K562 (cell line): ENCODE results near the gene RUNX1. TPM values are rescaled to one million over a fixed set of nuclear protein-coding genes. Genes with fewer than 3 reads are reported as not detected.

Experiments
- ATAC-seq: fragments of 200-7000 bp; cut with Tn5 transposase; 3 replicates; pipeline ENCODE4 v1.9.1; 2020; ENCODE audit warnings: moderate library complexity
- BruUV-seq: library from RNA; stranded (reverse); fragments of 400-500 nt; replicated peaks from 2 replicates; lab custom pipeline; 2021; lab: Mats Ljungman, UMichigan
- CTCF ChIA-PET: fragments of 300-600 bp; formaldehyde crosslinking; extraction: SDS; loops from one replicate; lab custom pipeline; 2021; ENCODE audit warnings: low intra/inter-chr PET ratio; lab: Yijun Ruan, JAX
- POLR2A ChIA-PET: fragments of 300-600, 350-650 bp; sonication (Branson Sonifier 250); formaldehyde crosslinking; extraction: SDS; loops from one replicate; lab custom pipeline; 2021; ENCODE audit warnings: antibody characterized with exemption, inconsistent platforms; lab: Yijun Ruan, JAX
- DNase-seq, 4 experiments: peaks; one replicate each; pipeline versions ENCODE4 v3.0.0 to v3.0.0-alpha.2; 2011 to 2018; ENCODE audit warnings: low spot score in 3 of 4, mixed read lengths in 3 of 4; ENCODE audit errors: extremely low read depth in 1 of 4
- FAIRE-seq: peaks from 2 replicates; lab custom pipeline; 2011; peaks lifted over from hg19 to GRCh38; lab: Jason Lieb, UNC
- H2AFZ ChIP-seq: 2 replicates; pipeline ENCODE4 v1.6.0; 2011; ENCODE audit warnings: low read depth, low read length, control low read depth, inconsistent platforms
- H3K27ac ChIP-seq: fragments of 200-600 bp; 3 replicates; pipeline ENCODE4 v1.8.0; 2011; ENCODE audit warnings: low read depth, mild to moderate bottlenecking, control low read depth, inconsistent platforms, low read length, moderate library complexity, mixed read lengths; ENCODE audit errors: extremely low read depth
- H3K27me3 ChIP-seq, 2 experiments: fragments of 300-600 bp in 1 of 2; 2 replicates in 1 of 2; 3 replicates in 1 of 2; pipeline versions ENCODE4 v1.6.0 to v1.8.0; 2011; ENCODE audit warnings: inconsistent platforms in 2 of 2, low read length in 2 of 2, mild to moderate bottlenecking in 1 of 2, mixed read lengths in 1 of 2, moderate library complexity in 1 of 2; ENCODE audit not compliant: control insufficient read depth in 2 of 2, insufficient read depth in 2 of 2
- H3K36me3 ChIP-seq: fragments of 300-600 bp; 3 replicates; pipeline ENCODE4 v1.8.0; 2011; ENCODE audit warnings: mild to moderate bottlenecking, low read length, inconsistent platforms; ENCODE audit not compliant: control insufficient read depth, insufficient read depth
- H3K4me1 ChIP-seq, 2 experiments: fragments of 200-600 bp in 1 of 2; replicated peaks in 1 of 2; 2 replicates in 1 of 2; 3 replicates in 1 of 2; pipeline versions ENCODE4 v1.5.1 to v1.8.0; 2011; ENCODE audit warnings: inconsistent platforms in 2 of 2, low read length in 2 of 2, mild to moderate bottlenecking in 1 of 2, mixed read lengths in 1 of 2, moderate library complexity in 1 of 2; ENCODE audit not compliant: control insufficient read depth in 2 of 2, insufficient read depth in 2 of 2
- H3K4me2 ChIP-seq: 2 replicates; pipeline ENCODE4 v1.6.1; 2011; ENCODE audit warnings: low read length, control low read depth, inconsistent platforms, mixed read lengths; ENCODE audit not compliant: insufficient read depth
- H3K4me3 ChIP-seq: fragments of 200-600 bp; sonication (generic), shearing (Covaris generic); 2 replicates; pipeline ENCODE4 v1.5.1; 2016; ENCODE audit warnings: control low read depth, inconsistent platforms
- H3K79me2 ChIP-seq: fragments of 200-600 bp; 3 replicates; pipeline ENCODE4 v1.8.0; 2011; ENCODE audit warnings: low read length, inconsistent platforms; ENCODE audit not compliant: control insufficient read depth, insufficient read depth
- H3K9ac ChIP-seq, 2 experiments: 2 replicates each; pipeline versions ENCODE4 v1.6.0 to v1.6.1; 2011; ENCODE audit warnings: low read depth in 2 of 2, low read length in 2 of 2, control low read depth in 1 of 2, inconsistent platforms in 1 of 2, mild to moderate bottlenecking in 1 of 2, mixed read lengths in 1 of 2; ENCODE audit not compliant: insufficient read depth in 1 of 2
- H3K9me1 ChIP-seq: one replicate; pipeline ENCODE4 v1.6.0; 2011; ENCODE audit warnings: inconsistent platforms, mild to moderate bottlenecking, low read length, moderate library complexity; ENCODE audit not compliant: control insufficient read depth, insufficient read depth
- H3K9me3 ChIP-seq: replicated peaks from 2 replicates; pipeline ENCODE4 v1.5.1; 2011; ENCODE audit warnings: low read depth, low read length, inconsistent platforms; ENCODE audit not compliant: control insufficient read depth, insufficient read depth
- H4K20me1 ChIP-seq: replicated peaks from 2 replicates; pipeline ENCODE4 v1.6.1; 2011; ENCODE audit warnings: low read length, inconsistent platforms, mixed read lengths; ENCODE audit not compliant: control insufficient read depth, insufficient read depth
- ARNT ChIP-seq, 2 experiments: fragments of 450-650 bp; IDR thresholded peaks; 2 replicates each; pipeline ENCODE4 v1.6.1; 2016; ENCODE audit warnings: mild to moderate bottlenecking in 1 of 2
- EWSR1 ChIP-seq: fragments of 450-650 bp; IDR thresholded peaks from 2 replicates; pipeline ENCODE4 v1.6.1; 2018; ENCODE audit warnings: borderline replicate concordance, mild to moderate bottlenecking, low read depth, moderate library complexity; ENCODE audit not compliant: partially characterized antibody
- FOS ChIP-seq: IDR thresholded peaks from 3 replicates; pipeline ENCODE4 v1.6.1; 2011; ENCODE audit not compliant: insufficient read length; ENCODE audit errors: extremely low read depth
- KHSRP ChIP-seq: fragments of 450-650 bp; IDR thresholded peaks from 2 replicates; pipeline ENCODE4 v1.6.1; 2017
- MEIS2 ChIP-seq: fragments of 450-650 bp; IDR thresholded peaks from 2 replicates; pipeline ENCODE4 v1.6.1; 2014; ENCODE audit warnings: mild to moderate bottlenecking; ENCODE audit not compliant: partially characterized antibody
- RAD51 ChIP-seq: fragments of 450-650 bp; IDR thresholded peaks from 2 replicates; pipeline ENCODE4 v1.7.1; 2016; ENCODE audit warnings: low read depth, mild to moderate bottlenecking, borderline replicate concordance
- ZNF75A ChIP-seq: fragments of 450-650 bp; formaldehyde crosslinking; IDR thresholded peaks from 2 replicates; pipeline ENCODE4 v1.4.0; 2020; ENCODE audit warnings: mild to moderate bottlenecking
- in situ Hi-C: fragments of 300-500 bp; cut with MboI; formaldehyde crosslinking; loops from 4 replicates; pipeline ENCODE4 v1.15.0; 2018; ENCODE audit warnings: inconsistent platforms, mixed read lengths
- intact Hi-C: fragments of 100-400 bp; cut with micrococcal nuclease; formaldehyde crosslinking; loops from 2 replicates; pipeline ENCODE4 v1.14.2; 2022
- polyA plus RNA-seq, 8 experiments: library from polyadenylated mRNA; depleted of rRNA in 4 of 8; stranded (reverse) in 5 of 8; unstranded in 3 of 8; fragments of >200 nt; fragmentation: Nextera tagmentation in 2 of 8; fragmentation: Illumina TruSeq in 1 of 8; extraction: Ambion mirVana in 2 of 8; extraction: Trizol in 1 of 8; gene quantifications; 2 replicates each; pipeline versions ENCODE4 v1.2.1 to v1.2.3, GENCODE V29; 2011 to 2014; ENCODE audit warnings: inconsistent platforms in 1 of 8, missing spikeins in 1 of 8
- total RNA-seq, 7 experiments: library from RNA; depleted of rRNA in 6 of 7; stranded (reverse); fragments of >200 nt in 6 of 7; fragmentation: Illumina TruSeq in 2 of 7; extraction: Trizol in 2 of 7; gene quantifications; 2 replicates each; pipeline versions ENCODE4 v1.2.1 to v1.2.3, GENCODE V29; 2011 to 2021; ENCODE audit warnings: low replicate concordance in 1 of 7
- TF ChIP-seq, protein P1 (sequence below): fragments of 450-650 bp; formaldehyde crosslinking; IDR thresholded peaks from 2 replicates; pipeline ENCODE4 v1.4.0; 2020; ENCODE audit warnings: mild to moderate bottlenecking, moderate library complexity
- TF ChIP-seq, protein P2 (sequence below): fragments of 250-450 bp; sonication (Bioruptor Pico); IDR thresholded peaks from 2 replicates; pipeline ENCODE4 v1.4.0; 2020
- TF ChIP-seq, protein P3 (sequence below): fragments of 250-450 bp; sonication (Bioruptor Pico); IDR thresholded peaks from 2 replicates; pipeline ENCODE4 v1.5.0; 2020; ENCODE audit warnings: mild to moderate bottlenecking, borderline replicate concordance

Gene RUNX1
- total and polyA plus RNA-seq, 9 of the 15 experiments (the other 6 are each of a cell fraction or from before 2014, with no cell fraction given): 2.2 to 68.6 (median 17.8) TPM

GRCh38 chr21:34922479-34922878, 126.6 kb downstream of the RUNX1 start (continued):
- TF ChIP-seq, protein P1, sequence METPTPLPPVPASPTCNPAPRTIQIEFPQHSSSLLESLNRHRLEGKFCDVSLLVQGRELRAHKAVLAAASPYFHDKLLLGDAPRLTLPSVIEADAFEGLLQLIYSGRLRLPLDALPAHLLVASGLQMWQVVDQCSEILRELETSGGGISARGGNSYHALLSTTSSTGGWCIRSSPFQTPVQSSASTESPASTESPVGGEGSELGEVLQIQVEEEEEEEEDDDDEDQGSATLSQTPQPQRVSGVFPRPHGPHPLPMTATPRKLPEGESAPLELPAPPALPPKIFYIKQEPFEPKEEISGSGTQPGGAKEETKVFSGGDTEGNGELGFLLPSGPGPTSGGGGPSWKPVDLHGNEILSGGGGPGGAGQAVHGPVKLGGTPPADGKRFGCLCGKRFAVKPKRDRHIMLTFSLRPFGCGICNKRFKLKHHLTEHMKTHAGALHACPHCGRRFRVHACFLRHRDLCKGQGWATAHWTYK: no peak
- TF ChIP-seq FOS: no peak
- TF ChIP-seq, all 486 proteins: peak for 0

DNA sequence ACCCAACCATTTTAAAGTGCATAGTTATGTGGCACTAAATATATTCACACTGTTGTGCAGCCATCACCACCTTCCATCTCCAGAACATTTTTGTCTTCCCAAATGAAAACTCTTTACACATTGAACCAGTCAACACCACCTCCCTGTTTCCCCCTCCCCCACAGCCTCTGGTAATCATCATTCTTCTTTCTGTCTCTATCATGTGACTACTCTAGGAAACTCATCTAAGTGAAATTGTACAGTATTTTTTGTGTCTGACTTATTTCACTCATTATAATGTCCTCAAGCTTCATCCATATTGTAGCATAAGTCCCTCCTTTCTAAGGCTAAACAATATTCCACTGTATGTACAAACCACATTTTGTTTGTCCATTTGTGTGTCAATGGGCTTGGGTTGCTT, 128.0 kb downstream of the RUNX1 start:
- DNase-seq: no peak
- TF ChIP-seq RAD51: 0 out of 2 replicates have a peak, but pooled peaks have one; percentile 13
- TF ChIP-seq ARNT (IDR thresholded peaks at IDR 0.05): no peak
- TF ChIP-seq, protein P2, sequence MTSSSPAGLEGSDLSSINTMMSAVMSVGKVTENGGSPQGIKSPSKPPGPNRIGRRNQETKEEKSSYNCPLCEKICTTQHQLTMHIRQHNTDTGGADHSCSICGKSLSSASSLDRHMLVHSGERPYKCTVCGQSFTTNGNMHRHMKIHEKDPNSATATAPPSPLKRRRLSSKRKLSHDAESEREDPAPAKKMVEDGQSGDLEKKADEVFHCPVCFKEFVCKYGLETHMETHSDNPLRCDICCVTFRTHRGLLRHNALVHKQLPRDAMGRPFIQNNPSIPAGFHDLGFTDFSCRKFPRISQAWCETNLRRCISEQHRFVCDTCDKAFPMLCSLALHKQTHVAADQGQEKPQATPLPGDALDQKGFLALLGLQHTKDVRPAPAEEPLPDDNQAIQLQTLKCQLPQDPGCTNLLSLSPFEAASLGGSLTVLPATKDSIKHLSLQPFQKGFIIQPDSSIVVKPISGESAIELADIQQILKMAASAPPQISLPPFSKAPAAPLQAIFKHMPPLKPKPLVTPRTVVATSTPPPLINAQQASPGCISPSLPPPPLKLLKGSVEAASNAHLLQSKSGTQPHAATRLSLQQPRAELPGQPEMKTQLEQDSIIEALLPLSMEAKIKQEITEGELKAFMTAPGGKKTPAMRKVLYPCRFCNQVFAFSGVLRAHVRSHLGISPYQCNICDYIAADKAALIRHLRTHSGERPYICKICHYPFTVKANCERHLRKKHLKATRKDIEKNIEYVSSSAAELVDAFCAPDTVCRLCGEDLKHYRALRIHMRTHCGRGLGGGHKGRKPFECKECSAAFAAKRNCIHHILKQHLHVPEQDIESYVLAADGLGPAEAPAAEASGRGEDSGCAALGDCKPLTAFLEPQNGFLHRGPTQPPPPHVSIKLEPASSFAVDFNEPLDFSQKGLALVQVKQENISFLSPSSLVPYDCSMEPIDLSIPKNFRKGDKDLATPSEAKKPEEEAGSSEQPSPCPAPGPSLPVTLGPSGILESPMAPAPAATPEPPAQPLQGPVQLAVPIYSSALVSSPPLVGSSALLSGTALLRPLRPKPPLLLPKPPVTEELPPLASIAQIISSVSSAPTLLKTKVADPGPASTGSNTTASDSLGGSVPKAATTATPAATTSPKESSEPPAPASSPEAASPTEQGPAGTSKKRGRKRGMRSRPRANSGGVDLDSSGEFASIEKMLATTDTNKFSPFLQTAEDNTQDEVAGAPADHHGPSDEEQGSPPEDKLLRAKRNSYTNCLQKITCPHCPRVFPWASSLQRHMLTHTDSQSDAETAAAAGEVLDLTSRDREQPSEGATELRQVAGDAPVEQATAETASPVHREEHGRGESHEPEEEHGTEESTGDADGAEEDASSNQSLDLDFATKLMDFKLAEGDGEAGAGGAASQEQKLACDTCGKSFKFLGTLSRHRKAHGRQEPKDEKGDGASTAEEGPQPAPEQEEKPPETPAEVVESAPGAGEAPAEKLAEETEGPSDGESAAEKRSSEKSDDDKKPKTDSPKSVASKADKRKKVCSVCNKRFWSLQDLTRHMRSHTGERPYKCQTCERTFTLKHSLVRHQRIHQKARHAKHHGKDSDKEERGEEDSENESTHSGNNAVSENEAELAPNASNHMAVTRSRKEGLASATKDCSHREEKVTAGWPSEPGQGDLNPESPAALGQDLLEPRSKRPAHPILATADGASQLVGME: no peak
- TF ChIP-seq MEIS2: peak; percentile 58
- no peak for TF ChIP-seq EWSR1
- no peak for TF ChIP-seq KHSRP
- TF ChIP-seq, protein P3, sequence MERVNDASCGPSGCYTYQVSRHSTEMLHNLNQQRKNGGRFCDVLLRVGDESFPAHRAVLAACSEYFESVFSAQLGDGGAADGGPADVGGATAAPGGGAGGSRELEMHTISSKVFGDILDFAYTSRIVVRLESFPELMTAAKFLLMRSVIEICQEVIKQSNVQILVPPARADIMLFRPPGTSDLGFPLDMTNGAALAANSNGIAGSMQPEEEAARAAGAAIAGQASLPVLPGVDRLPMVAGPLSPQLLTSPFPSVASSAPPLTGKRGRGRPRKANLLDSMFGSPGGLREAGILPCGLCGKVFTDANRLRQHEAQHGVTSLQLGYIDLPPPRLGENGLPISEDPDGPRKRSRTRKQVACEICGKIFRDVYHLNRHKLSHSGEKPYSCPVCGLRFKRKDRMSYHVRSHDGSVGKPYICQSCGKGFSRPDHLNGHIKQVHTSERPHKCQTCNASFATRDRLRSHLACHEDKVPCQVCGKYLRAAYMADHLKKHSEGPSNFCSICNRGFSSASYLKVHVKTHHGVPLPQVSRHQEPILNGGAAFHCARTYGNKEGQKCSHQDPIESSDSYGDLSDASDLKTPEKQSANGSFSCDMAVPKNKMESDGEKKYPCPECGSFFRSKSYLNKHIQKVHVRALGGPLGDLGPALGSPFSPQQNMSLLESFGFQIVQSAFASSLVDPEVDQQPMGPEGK (CRISPR knock-in tag): no peak
- no peak for TF ChIP-seq ZNF75A (CRISPR knock-in tag)

More for the DNA sequence above, 128.0 kb downstream of the RUNX1 start:
- intact Hi-C loops (no loop called here), in situ Hi-C loops (no loop called here)
- Histone ChIP-seq H3K27ac (no peak overlapping the region), H3K79me2 (no peaks in the 10 kb centered on the region), H3K9me3 (no peaks in the 10 kb centered on the region), H3K4me1 (peaks cover 5 to 11% of the 10 kb centered on the region in 2 experiments; a peak in 3 of 5 replicates), H3K9ac (no peak overlapping the region), H3K4me2 (no peak overlapping the region), H3K9me1 (no peaks in the 10 kb centered on the region), H3K4me3 (no peak overlapping the region), H4K20me1 (no peaks in the 10 kb centered on the region), H2AFZ (no peak overlapping the region), H3K36me3 (no peaks in the 10 kb centered on the region), H3K27me3 (no peaks in the 10 kb centered on the region)
- FAIRE-seq (no peak), ATAC-seq (no peak)
- ChIA-PET POLR2A (interaction anchor here (0.7 to 1.4 kb wide), 3 partner anchors 11 to 253 kb away, joined by 3 to 5 read pairs (median 3); no protein-coding TSS in a partner anchor), CTCF (no interaction called here)
- BruUV-seq: no TSS peak
